Activated gamma-delta T cell (primary cell): ENCODE measurements around the gene HNRNPCL1.
"Not testable (repeated sequence)": the region's sequence is repeated elsewhere in the genome, so short reads cannot be mapped to it uniquely, and the experiment has no call there.

Experiments used
- DNase-seq: peaks from one replicate; lab custom pipeline; 2025; lab: John Stamatoyannopoulos, UW
- total RNA-seq, 2 donors: gene quantifications; one replicate each; lab custom pipeline; 2026; lab: John Stamatoyannopoulos, UW

The HNRNPCL1 gene
- total RNA-seq: 0.09 to 0.10 reads per million in 2 donors

GRCh38 chr1:12848620-12849019, at the start of gene HNRNPCL1:
Gene HNRNPCL1 (minus strand): TSS chr1:12848720. CDS start chr1:12848289, 431 bp downstream.
- not testable (repeated sequence) for DNase-seq

GRCh38 chr1:12898170-12898569, 49.6 kb upstream of the HNRNPCL1 start, which contains the start of gene PRAMEF10:
Gene PRAMEF10 (minus strand): TSS chr1:12898270. CDS start chr1:12895847, 2,423 bp downstream.
- DNase-seq: not testable (repeated sequence)

DNA sequence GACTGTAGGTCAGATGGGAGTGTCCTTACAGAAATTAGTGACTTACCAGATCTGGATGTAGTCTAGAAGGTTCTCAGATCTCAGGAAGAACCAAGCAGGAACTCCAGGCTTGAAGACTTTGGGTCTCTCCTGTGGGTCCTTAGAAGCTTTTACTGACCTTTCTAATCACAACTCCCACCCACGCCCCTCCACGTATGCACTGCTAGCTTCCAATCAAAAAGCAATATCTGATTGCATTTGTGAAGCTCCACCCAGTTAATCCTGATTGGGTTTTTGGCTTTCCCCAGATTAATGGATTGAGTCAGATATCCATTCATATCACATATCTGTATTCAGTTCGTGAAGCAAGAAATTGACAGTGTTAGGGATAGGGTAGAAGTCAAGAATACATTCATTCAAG, 37.6 kb upstream of the HNRNPCL1 start, which contains the start of gene PRAMEF4:
Gene PRAMEF4, minus strand, starts transcription at position 101 of the 400 bp plus-strand sequence. CDS start 2,807 bp downstream, outside the sequence.
- DNase-seq: not testable (repeated sequence)

DNA sequence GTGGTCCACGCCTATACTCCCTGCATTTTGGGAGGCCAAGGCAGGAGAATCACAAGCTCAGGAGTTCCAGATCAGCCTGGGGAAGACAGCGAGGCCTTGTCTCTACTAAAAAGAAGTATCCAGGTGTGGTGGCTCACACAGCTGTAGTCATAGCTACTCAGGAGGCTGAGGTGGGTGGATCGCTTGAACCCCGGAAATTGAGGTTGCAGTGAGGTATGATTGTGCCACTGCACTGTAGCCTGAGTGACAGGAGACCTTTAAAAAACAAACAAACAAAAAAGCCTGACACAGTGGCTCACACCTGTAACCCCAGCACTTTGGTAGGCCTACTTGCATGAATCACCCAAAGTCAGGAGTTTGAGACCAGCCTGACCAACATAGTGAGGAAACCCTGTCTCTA, 29.9 kb upstream of the HNRNPCL1 start:
- not testable (repeated sequence) for DNase-seq

GRCh38 chr1:12863131-12863880, 14.8 kb upstream of the HNRNPCL1 start:
- not testable (repeated sequence) for DNase-seq

DNA sequence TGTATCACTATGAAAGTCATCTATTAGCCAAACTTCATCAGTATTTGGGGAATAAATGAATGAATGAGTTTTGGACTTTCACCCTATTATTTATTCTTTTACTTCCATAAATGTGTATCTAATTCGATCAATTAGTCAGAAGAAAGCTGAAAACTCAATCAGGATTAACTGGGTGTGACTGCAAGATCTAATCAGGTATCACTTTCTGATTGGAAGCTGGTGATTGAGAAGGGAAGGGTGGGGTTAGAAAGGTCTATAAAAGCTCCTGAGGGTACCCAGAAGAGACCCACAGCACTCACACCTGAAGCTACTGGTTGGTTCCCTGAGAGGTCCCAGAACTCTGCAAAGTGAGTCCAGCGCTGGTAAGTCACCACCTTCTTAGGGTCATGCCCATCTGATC, 8.3 kb upstream of the HNRNPCL1 start, which contains the start of gene PRAMEF2:
Gene PRAMEF2, plus strand, starts transcription at position 301 of the 400 bp plus-strand sequence. CDS start 1,924 bp downstream, outside the sequence.
- DNase-seq: not testable (repeated sequence)

- no peak for DNase-seq
These were observed 3.3 kb upstream of the HNRNPCL1 start for GRCh38 chr1:12851779-12852178.

DNA sequence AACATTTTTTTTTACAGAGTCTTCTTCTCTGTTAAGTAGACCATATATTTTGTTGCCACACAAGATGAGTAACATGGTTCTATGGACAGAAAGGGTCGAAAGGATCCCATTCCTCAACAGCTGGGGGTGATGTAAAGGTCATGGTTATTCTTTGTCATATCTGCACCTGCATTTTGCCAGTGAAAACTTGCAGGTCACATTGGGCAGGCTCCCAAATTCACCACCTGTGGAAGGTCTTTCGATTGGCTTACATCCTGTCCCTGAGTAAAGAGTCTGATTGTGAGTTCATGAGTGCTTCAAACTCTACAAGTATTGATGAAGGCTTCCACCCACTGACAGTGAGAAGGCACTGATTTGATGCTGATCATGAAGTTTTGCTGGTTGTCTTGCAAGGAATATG, 15.3 kb downstream of the HNRNPCL1 start:
- DNase-seq: not testable (repeated sequence)

DNA sequence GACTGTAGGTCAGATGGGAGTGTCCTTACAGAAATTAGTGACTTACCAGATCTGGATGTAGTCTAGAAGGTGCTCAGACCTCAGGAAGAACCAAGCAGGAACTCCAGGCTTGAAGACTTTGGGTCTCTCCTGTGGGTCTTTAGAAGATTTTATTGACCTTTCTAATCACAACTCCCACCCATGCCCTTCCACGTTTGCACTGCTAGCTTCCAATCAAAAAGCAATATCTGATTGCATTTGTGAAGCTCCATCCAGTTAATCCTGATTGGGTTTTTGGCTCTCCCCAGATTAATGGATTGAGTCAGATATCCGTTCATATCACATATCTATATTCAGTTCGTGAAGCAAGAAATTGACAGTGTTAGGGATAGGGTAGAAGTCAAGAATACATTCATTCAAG, 17.2 kb downstream of the HNRNPCL1 start, which contains the start of gene PRAMEF11:
Gene PRAMEF11, minus strand, starts transcription at position 101 of the 400 bp plus-strand sequence. CDS start 2,621 bp downstream, outside the sequence.
- not testable (repeated sequence) for DNase-seq

DNA sequence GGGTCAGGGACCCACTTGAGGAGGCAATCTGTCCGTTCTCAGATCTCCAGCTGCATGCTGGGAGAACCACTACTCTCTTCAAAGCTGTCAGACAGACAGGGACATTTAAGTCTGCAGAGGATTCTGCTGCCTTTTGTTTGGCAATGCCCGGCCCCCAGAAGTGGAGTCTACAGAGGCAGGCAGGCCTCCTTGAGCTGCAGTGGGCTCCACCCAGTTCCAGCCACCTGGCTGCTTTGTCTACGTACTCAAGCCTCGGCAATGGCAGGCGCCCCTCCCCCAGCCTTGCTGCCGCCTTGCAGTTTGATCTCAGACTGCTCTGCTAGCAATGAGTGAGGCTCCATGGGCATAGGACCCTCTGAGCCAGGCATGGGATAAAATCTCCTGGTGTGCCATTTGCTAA, 29.5 kb downstream of the HNRNPCL1 start:
- DNase-seq: not testable (repeated sequence)

DNA sequence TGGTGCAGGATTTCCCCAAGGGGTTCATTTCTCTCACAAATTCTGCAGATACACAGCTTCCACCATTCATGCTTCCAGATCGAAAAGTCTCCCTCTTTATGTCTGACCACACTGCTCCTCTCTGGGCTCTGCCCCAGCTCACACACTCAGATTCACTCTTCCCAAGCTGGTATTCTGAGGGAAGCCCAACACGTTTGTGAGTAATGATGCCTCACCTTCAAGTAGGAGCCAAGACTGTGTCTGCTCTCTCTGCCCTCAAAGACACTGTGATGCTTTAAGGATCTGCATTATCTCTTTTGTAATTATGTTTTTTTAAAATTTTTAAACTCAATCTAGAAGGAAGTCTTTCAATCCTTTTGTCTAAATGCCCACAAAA, 37.1 kb downstream of the HNRNPCL1 start:
- DNase-seq: no peak

GRCh38 chr1:12810691-12811408, 37.7 kb downstream of the HNRNPCL1 start:
- no peak for DNase-seq

- DNase-seq: no peak
These were observed 38.6 kb downstream of the HNRNPCL1 start for GRCh38 chr1:12809933-12810332.

DNA sequence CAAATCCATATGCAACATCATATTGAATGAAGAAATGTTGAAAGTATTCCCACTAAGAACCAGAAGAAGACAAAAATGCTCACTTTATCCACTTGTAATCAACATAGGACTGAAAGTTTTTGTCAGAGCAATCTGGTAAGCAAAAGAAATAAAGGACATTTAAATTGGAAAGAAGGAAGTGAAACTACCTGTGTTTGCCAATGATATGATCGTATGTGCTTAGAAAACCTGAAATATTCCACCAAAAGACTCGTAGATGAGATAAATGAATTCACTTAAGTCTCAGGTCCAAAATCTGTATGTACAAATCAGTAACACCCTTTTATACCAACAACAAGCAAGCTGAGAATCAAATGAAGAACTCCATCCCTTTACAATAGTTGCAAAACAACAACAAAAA, 48.8 kb downstream of the HNRNPCL1 start:
- DNase-seq: no peak

DNA sequence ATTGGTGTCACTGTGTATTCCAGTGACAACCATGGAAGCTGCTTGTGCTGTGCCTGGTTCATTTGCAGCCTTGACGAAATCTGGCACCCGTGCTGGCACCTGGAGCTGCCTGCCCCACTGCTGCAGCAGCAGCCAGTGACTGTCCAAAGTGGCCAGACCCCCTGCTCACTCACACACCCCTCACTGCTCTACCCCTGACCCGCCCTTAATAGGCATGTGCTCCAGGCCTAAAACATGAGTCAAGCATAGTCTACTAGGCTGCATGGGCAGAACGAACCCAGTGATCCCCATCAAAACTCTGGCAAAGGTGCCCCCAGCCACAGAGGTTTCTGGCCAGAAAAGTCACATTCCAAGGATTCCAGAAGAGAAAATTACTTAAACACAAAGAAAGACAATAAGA, 49.6 kb downstream of the HNRNPCL1 start:
- no peak for DNase-seq
